Measurements from ENCODE around the gene PDXK.
A peak's percentile ranks its signal among the peaks of the same experiment; 100 is the strongest.

Gene PDXK

DNA sequence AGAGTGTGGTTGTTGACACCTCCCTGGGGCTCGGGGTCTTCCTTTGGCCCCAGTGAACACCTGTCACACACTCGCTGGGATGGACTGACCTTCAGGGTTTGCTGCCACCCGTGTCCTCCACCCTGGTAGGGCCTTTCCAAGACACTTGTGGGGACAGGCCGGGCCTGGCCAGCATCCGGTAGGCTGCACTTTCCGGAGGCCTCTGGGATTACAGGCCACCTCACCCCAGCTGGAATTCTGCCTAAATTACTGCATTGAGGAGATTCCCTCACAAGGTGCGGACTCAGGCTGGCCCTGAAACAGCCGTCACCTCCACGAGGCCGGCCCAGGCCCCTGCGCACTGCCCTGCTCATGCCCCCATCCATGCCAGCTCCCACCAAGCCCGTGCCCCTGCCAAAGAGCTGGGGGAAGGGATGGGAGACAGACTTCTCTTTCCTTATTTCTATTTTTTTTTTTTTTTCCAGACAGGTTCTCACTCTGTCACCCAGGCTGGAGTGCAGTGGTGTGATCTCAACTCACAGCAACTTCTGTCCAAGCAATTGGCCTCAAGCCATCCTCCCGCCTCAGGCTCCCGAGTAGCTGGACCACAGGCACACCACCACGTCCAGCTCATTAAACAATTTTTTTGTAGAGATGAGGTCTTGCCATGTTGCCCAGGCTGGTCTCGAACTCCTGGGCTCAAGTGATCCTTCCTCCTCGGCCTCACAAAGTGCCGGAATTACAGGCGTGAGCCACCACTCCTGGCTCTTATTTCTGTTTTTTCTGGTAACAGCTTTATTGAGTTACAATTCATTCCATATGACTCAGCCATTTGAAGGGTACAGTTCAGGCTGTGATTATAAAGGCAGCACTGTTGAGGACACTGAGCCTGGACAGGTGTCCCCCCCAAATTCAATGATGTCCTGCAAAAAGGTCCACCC lies 45.9 kb downstream of the PDXK start:
- no peak for DNase-seq (ENCODE audit: low spot score)

DNA sequence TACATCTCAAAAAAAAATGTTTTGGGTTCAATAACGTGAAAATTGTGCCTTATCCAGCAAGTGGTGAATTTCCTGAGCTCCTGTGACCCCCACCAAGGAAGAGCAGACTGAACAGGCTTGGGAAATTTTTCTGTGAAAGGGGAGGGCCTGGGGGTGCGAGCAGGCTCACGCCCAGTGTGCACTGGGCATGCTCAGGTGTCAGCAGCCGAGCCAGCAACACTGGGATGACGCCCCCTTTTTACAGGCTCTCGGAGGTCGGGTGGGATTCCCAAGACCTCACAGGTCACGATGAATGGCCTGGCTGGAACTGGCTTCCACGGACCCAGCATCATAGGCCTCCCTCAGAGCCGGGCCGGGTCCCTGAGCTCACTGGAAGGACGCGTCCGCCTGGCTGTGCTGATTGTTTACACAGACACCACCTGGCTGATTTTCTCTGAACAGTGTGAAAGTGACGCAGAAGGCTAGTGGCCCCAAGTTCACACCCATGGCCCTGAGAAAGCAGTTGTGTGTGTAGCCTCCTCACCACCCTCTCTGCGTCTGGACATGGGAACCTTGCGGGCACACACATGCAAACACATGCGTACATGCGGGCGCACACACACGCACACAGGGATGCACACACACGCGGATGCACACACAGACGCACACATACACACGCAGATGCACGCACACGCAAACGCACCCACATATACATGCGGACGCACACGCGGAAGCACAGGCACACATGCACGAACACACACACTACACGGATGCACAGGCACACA lies 48.0 kb downstream of the PDXK start:
- DNase-seq (ENCODE audit: low spot score), result no peak

DNA sequence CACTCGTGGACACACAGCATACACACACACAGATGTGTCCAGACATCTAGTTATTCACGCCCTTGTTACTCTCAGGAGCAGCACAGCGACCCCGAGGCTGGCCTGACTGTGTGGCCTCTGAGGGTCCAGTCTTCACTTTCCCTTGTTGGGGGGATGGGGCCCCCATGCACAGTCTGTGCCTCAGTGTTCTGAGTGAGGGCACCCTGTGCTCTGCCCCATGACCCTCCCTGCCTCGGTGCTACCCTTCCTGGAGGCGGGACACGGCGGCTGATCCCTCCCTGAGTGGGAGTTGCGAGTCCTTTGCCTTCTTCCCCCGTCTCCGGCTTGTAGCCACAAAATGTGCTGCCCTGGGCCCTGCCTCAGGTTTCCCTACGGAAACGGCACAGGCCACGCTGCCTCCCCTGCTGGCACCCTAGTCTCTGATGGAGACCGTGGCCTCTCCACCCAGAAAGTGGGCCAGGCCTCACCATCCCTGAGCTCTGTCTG lies 48.6 kb downstream of the PDXK start:
- no peak for DNase-seq (ENCODE audit: low spot score)

DNA sequence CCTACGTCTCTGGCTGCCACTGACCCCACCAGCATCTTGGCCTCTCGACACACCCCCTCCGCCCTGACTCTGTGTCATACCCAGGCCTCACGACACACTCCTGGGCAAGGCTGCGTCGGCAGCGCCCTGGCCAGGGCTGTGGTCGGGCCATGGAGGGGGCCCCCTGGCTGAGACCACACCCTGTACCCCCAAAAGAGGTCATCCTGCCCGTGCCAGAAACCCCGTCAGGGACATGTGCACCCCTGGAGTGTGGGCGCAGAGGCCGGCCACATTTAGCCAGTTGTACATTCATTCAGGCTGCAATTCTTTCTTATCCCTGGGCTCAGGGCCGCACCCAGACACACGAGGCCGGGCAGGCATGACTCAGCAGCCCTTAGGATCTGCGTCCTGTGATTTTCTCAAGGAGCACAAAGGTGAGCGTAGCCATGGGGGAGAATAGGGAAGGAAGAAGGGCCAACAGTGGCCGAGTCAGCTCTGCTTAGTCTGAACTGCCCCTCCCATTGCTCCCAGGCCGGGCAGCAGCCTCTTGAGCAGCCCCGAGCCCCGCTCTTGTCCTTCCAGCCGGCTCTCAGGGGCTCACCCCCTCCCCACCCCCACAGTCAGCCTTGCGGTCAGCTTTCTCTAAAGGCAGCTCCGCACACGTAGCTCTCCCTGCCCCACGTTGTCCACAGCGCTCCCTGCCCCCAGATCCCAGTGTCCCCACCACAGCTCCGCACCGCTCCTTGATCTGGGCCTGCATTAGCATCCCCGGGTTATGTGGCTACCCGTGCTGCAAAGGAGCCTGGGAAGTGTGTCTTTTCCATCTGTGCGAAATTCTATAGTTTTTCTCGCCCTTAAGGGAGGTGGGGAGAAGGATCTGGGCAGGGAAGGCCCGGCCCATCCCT lies 49.3 kb downstream of the PDXK start:
- DNase-seq (ENCODE audit: low spot score), result peak; percentile 78

DNA sequence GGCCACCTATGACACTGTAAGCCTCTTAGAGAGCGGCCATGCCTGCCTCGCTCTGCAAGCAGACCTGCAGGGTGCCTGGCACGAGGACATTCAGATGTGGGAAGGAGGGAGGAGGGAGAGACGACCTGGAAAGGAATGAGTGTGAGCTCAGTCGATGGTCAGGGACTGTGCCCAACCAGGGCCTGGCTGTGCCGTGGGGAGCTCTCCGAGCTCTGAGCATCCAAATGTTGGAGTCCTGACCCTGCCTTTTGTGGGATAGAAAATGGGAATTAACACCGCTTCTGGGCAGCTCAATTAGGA lies 49.9 kb downstream of the PDXK start:
- DNase-seq (ENCODE audit: low spot score), result no peak

DNA sequence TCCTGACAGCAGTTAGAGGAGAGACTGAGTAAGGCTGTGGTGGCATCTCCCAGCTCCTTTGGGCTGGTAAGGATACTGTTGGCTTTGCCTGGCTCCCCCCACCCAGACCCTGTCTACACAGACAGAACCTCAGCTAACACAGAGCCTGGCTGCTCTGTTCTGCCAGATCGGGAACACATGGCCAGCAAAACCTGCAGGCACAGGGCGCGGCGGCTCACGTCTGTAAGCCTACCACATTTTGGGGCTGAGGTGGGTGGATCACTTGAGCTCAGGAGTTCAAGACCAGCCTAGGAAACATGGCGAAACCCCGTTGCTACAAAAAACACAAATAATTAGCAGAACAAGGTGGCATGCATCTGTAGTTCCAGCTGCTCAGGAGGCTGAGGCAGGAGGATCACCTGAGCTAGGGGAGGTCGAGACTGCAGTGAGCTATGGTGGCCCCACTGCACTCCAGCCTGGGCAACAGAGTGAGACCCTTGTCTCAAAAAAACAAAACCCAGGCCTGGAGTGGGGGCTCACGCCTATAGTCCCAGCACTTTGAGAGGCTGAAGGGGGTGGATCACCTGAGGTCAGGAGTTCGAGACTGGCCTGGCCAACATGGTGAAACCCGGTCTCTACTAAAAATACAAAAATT lies 50.5 kb downstream of the PDXK start:
- DNase-seq (ENCODE audit: low spot score), result no peak

GRCh38 chr21:43770066-43770655 lies 51.2 kb downstream of the PDXK start:
- no peak for DNase-seq (ENCODE audit: low spot score)

- DNase-seq (ENCODE audit: low spot score), result no peak
These were observed 52.3 kb downstream of the PDXK start for GRCh38 chr21:43771199-43771675.

DNA sequence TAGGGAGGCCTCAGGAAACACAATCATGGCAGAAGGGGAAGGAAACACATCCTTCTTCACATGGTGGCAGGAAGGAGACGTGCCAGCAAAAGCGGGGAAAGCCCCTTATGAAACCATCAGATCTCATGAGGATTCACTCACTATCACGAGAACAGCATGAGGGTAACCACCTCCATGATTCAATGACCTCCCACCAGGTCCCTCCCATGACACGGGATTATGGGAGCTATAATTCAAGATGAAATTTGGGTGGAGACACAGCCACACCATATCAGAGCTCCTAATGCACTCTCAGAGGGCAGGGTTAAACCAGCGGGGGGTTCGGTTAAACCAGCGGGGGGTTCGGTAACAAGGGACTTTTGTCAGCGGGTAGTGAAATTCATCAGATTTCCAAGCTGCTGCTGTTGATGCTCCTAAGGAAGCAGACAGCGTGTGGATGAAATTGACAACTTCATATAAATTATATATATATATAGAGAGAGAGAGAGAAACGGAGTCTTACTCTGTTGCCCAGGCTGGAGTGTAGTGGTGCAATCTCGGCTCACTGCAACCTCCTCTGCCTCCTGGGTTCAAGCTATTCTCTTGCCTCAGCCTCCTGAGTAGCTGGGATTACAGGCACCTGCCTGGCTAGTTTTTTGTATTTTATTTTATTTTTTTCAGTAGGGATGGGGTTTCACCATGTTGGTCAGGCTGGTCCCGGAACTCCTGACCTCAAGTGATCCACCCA lies 52.9 kb downstream of the PDXK start:
- DNase-seq (ENCODE audit: low spot score), result no peak

DNA sequence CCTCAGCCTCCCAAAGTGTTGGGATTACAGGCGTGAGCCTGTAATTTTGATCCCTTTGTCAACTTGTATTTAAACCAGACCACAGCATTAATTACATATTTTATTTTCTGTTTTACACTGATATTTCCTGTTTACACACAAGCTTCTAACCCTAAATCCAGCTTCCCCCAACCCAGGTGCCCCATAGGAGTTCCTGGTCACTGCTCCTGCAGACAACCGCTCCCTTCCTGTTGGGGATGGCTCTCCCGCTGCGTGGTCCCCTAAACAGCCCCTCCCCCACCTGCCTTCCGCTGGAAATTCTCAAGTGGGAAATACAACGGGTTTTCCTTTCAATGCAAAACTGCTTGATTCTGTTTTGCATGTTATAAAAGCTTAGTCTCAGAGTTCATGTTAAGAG lies 53.5 kb downstream of the PDXK start:
- DNase-seq (ENCODE audit: low spot score), result no peak

DNA sequence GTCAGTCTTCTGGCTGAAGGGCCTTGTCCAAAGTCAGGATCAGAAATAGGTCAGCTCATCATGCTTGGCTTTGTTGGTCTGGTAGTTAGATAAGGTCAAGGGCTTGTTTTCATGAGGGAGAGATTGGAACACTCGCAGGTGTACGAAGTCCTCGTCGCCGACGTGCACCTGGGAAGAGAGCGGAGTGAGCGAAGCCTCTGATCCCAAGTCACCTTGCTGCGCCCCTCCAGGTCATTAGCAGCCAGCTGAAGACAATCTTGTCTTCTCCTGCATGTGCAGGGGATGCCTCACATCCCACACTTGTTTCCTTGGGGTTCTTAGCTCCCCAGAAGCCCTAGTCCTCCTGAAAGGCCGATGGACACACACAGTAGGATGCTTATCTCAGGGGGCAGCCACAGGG lies 55.2 kb downstream of the PDXK start:
- no peak for DNase-seq (ENCODE audit: low spot score)

- no peak for DNase-seq (ENCODE audit: low spot score)
These were observed 56.3 kb downstream of the PDXK start for GRCh38 chr21:43775190-43775589.

DNA sequence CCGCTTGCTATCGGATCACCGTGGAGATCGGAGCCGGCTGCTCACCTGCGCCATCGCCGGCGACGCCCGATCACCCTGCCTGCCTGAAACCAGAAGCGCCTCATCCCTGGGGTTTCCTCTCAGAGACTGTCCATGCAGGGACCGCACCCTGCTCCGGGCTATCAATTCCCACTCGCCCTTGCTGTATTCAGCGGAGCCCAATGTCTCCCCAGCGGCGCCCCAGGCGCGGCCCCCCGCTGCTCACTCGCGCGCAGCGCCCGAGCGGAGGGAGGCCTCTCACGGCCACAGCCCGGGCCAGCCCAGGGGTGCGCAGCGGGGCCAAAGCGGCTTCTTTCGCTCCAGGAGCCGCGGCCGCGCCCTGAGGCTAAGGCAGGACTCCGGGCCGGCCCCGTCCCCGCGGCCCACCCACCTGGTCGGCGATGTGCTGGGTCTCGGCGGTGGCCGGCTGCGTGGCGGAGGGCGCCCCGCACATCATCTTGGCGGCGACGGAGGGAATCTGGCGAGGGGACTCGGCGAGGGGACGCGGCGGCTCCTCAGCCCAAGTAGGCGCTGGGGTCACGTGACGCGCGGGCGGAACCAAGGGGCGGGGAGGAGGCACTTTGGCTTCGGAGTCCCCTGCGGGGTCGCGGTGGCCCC lies 57.0 kb downstream of the PDXK start, which contains the start of gene CSTB:
CSTB (minus strand) TSS at position 514 of the 636 bp plus-strand sequence; CDS start at position 475, 39 bp downstream.
- no peak for DNase-seq (ENCODE audit: low spot score)

DNA sequence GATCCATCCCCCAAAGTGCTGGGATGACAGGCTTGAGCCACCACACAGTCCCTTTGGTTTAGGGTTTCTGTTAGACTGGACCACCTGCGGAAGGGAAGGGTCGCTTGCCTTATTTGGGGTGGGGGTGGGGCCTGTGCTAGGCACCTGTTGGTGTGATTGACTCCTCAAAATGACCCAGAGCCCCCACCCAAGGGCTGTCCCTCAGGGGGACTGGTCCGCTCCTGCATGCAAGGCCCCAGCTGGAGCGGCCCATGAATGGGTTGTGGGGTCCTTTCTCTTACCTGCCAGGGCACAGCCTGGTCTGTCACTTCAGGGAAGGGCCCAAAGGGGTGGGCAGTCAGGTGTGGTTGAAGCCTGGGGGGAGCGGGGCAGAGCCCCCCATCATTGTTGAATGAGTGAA lies 59.0 kb downstream of the PDXK start:
- DNase-seq (ENCODE audit: low spot score), result no peak

GRCh38 chr21:43778469-43779335 lies 59.8 kb downstream of the PDXK start:
- no peak for DNase-seq (ENCODE audit: low spot score)

DNA sequence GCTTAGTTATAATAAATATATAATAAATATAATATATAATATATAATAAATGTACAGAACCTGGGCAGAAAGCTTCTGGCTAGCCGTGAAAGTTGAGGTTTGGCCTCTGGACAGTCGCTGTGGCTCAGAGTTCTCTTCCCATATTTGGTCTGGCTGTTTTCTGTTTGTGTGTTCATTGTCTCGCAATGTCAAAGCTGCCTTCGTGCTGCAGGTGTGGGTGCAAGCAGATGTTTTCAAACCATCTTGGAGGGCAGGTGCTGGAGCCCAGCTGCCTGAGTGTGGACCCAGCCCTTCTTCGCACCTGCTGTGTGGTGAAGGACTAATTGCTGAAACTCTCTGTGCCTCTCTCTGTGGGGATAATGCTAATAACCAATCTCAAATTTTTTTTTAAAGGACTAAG lies 60.7 kb downstream of the PDXK start:
- no peak for DNase-seq (ENCODE audit: low spot score)

GRCh38 chr21:43781846-43782245 lies 62.9 kb downstream of the PDXK start:
- DNase-seq (ENCODE audit: low spot score), result no peak

DNA sequence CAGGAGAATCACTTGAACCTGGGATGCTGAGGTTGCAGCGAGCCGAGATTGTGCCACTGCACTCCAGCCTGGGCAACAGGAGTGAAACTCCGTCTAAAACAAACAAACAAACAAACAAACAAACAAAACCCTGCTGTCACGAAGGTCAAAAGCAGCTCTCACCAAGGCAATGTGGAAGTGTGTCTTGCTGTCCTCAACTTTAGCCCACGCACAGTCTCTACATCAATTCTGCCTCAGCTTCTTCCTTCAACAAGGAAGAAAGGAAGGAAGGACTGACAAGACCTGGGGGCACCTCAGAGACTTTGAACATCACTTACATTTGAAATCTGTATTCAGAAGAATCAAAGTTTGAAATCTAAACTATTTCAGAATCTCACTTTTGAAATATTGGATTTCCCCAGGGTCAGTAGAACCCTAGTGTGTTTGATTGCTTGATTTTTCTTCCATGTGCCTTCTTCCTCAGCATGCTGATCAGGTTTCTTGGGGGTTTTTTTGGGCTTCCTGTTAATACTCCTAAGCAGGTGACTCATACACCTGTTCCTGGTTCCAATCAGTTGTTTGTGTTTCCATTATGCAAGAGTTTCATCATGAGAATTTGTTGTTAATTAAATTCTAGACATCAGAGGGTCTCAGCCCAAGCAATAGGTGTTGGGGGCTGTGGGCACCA lies 63.6 kb downstream of the PDXK start:
- no peak for DNase-seq (ENCODE audit: low spot score)
